Measurements from ENCODE around the gene PCBP3. TPM values are rescaled to one million over a fixed set of nuclear protein-coding genes. Genes with fewer than 3 reads are reported as not detected.

Gene PCBP3
- total RNA-seq, 1 experiment from 2014 or later = 10.9 TPM

DNA sequence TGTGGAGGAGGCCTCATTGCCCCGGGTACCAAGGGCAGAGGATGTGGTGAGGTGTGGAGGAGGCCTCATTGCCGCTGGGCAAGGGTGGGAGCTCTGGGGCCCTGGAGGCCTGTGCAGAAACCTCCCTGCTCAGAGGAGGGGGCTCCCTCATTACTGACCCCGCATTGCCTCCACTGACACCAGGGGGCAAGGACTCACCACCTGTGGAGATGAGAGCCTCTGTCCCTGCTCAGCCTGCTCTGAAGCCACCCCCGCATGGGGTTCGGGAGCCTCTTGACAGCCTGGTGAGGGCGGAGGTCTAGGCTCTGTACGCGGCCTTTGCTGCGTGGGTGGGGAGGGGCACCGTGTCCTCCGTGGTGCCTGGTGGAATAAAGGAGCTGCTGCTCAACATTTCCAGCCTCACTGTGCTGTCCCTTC is 243.1 kb downstream of the PCBP3 start:
- no peak overlapping the region for H3T11ph ChIP-seq (ENCODE audit: low read length)
- no peak overlapping the region for H2BK12ac ChIP-seq (ENCODE audit: insufficient read length, low read depth, low read length)
- H4K20me1 ChIP-seq (ENCODE audit: control insufficient read depth, insufficient read depth, insufficient read length) = no peaks in the 10 kb centered on the region
- Mint-ChIP-seq H3K4me3 (no peak overlapping the region), H3K27ac (no peak overlapping the region), H3K4me1 (no peaks in the 10 kb centered on the region), H3K27me3 (ENCODE audit: low read depth) (peaks cover 8% of the 10 kb centered on the region), H3K9me3 (no peaks in the 10 kb centered on the region), H3K36me3 (ENCODE audit: insufficient read depth in 1 of 3, low read depth in 3 of 3) (no peaks in the 10 kb centered on the region)
- TF ChIP-seq, protein P1, sequence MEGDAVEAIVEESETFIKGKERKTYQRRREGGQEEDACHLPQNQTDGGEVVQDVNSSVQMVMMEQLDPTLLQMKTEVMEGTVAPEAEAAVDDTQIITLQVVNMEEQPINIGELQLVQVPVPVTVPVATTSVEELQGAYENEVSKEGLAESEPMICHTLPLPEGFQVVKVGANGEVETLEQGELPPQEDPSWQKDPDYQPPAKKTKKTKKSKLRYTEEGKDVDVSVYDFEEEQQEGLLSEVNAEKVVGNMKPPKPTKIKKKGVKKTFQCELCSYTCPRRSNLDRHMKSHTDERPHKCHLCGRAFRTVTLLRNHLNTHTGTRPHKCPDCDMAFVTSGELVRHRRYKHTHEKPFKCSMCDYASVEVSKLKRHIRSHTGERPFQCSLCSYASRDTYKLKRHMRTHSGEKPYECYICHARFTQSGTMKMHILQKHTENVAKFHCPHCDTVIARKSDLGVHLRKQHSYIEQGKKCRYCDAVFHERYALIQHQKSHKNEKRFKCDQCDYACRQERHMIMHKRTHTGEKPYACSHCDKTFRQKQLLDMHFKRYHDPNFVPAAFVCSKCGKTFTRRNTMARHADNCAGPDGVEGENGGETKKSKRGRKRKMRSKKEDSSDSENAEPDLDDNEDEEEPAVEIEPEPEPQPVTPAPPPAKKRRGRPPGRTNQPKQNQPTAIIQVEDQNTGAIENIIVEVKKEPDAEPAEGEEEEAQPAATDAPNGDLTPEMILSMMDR (conservative IDR thresholded peaks at IDR 0.05) = no peak
- no peak for DNase-seq
- H3K9me3 ChIP-seq (ENCODE audit: control insufficient read depth, low read depth, low read length) = no peaks in the 10 kb centered on the region
- no peaks in the 10 kb centered on the region for H3K4me1 ChIP-seq (ENCODE audit: insufficient read depth, low read length)
- no peak overlapping the region for H3K18ac ChIP-seq (ENCODE audit: insufficient read length, low read depth, low read length)
- H3K23me2 ChIP-seq (ENCODE audit: insufficient read length, low read depth, low read length, poor library complexity, severe bottlenecking) = no peaks in the 10 kb centered on the region
- no peak overlapping the region for H3K14ac ChIP-seq (ENCODE audit: insufficient read depth, low read length)
- H3K56ac ChIP-seq (ENCODE audit: insufficient read length, low read depth, low read length) = no peak overlapping the region
- no peaks in the 10 kb centered on the region for H3K79me1 ChIP-seq (ENCODE audit: insufficient read depth, low read depth, low read length, poor library complexity, severe bottlenecking)
- no peak overlapping the region for H2BK20ac ChIP-seq (ENCODE audit: low read depth, low read length, poor library complexity, severe bottlenecking)
- no peak overlapping the region for H2AK5ac ChIP-seq (ENCODE audit: insufficient read length, low read length)
- no peak overlapping the region for H3K9ac ChIP-seq (ENCODE audit: extremely low read depth, insufficient read length, low read length)
- H3K27ac ChIP-seq (ENCODE audit: insufficient read length, low read depth, low read length) = no peak overlapping the region
- H2BK120ac ChIP-seq (ENCODE audit: low read depth, low read length, poor library complexity, severe bottlenecking) = no peak overlapping the region
- no peak overlapping the region for H3K4ac ChIP-seq (ENCODE audit: low read depth, low read length)
- H4K8ac ChIP-seq (replicated peaks; ENCODE audit: insufficient read length, low read depth, low read length) = no peak overlapping the region
- no peak overlapping the region for H2BK15ac ChIP-seq (ENCODE audit: low read depth, low read length)
- H2BK5ac ChIP-seq (ENCODE audit: insufficient read length, low read length) = no peak overlapping the region
- no peaks in the 10 kb centered on the region for H3K27me3 ChIP-seq (ENCODE audit: insufficient read depth, low read length)
- no peaks in the 10 kb centered on the region for H3K79me2 ChIP-seq (ENCODE audit: insufficient read depth, low read length)
- no peak overlapping the region for H4K5ac ChIP-seq (ENCODE audit: insufficient read length, low read depth, low read length)
- H3K4me2 ChIP-seq (ENCODE audit: insufficient read depth, insufficient read length, low read length) = no peak overlapping the region
- WGBS (ENCODE audit: extremely low coverage, insufficient read length, low lambda C conversion rate) = no CpG with 5 or more reads among the region's 11 CpGs
- H3K23ac ChIP-seq (ENCODE audit: insufficient read length, low read depth, low read length) = no peak overlapping the region
- no peak overlapping the region for H4K91ac ChIP-seq (ENCODE audit: insufficient read length, low read depth, low read length)
- no peak overlapping the region for H2AFZ ChIP-seq (ENCODE audit: low read length)
